ENCODE results near the gene STX3. TPM values are rescaled to one million over a fixed set of nuclear protein-coding genes. Genes with fewer than 3 reads are reported as not detected.
A peak's percentile ranks its signal among the peaks of the same experiment; 100 is the strongest.

The STX3 gene
- total RNA-seq, 4 donors from 2014 or later: 36.5 to 46.4 (median 41.6) TPM

GRCh38 chr11:59769111-59769510 lies 13.9 kb downstream of the STX3 start:
- intact Hi-C loops (cut with DNase I): no loop called here
- WGBS, 2 donors: 78 to 83% methylated on average over 7 of the region's 7 CpGs
- Histone ChIP-seq H3K4me3 (replicated peaks in 1 of 3) (no peak overlapping the region), H3K9me3 (no peaks in the 10 kb centered on the region), H3K4me1 (peaks cover 4 to 20% of the 10 kb centered on the region in 2 donors), H3K27me3 (no peaks in the 10 kb centered on the region), H3K27ac (no peak overlapping the region), H3K36me3 (peaks cover 6 to 9% of the 10 kb centered on the region in 2 donors)
- TF ChIP-seq POLR2A (IDR thresholded peaks at IDR 0.05) (no peak), CTCF (IDR thresholded peaks at IDR 0.05) (no peak)
- DNase-seq: no peak

DNA sequence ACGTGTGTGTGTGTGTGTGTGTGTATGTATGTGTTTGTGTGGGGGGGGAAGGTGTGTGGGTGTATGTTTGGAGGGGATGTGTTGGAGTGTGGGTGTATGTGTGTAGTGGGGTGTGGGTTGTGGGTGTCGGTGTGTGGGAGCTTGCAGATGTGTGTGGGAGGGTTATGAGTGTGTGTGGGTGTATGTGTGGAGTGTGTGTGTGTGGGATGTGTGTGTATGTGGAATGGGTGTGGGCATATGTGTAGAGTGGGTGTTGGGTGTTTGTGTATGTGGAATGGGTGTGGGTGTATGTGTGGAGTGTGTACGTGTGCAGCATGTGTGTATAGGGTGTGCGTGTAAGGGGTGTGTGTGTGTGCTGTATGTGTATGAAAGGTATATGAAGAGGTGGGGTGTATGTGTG lies 14.7 kb downstream of the STX3 start:
- Histone ChIP-seq H3K27me3 (no peaks in the 10 kb centered on the region), H3K9me3 (no peaks in the 10 kb centered on the region), H3K27ac (no peak overlapping the region), H3K4me1 (peaks cover 4 to 20% of the 10 kb centered on the region in 2 donors), H3K36me3 (peaks cover 8 to 10% of the 10 kb centered on the region in 2 donors), H3K4me3 (replicated peaks in 1 of 3) (no peak overlapping the region)
- WGBS, 2 donors: 94 to 95% methylated on average over 4 of the region's 4 CpGs
- DNase-seq: no peak
- intact Hi-C loops (cut with DNase I): no loop called here
- TF ChIP-seq POLR2A (IDR thresholded peaks at IDR 0.05) (no peak), CTCF (IDR thresholded peaks at IDR 0.05) (no peak)

GRCh38 chr11:59770319-59770718 lies 15.1 kb downstream of the STX3 start:
- Histone ChIP-seq H3K9me3 (no peaks in the 10 kb centered on the region), H3K36me3 (peaks cover 10 to 12% of the 10 kb centered on the region in 2 donors), H3K4me1 (peaks cover 4 to 15% of the 10 kb centered on the region in 2 donors), H3K27ac (no peak overlapping the region), H3K4me3 (replicated peaks in 1 of 3) (no peak overlapping the region), H3K27me3 (no peaks in the 10 kb centered on the region)
- TF ChIP-seq POLR2A (IDR thresholded peaks at IDR 0.05) (no peak), CTCF (IDR thresholded peaks at IDR 0.05) (no peak)
- intact Hi-C loops (cut with DNase I): no loop called here
- WGBS, 2 donors: 73 to 78% methylated on average over 3 of the region's 3 CpGs
- peak in 1 of 2 donors; percentile 29 for DNase-seq

GRCh38 chr11:59770869-59771268 lies 15.7 kb downstream of the STX3 start:
- no peak for TF ChIP-seq CTCF (IDR thresholded peaks at IDR 0.05)
- no peak for TF ChIP-seq POLR2A (IDR thresholded peaks at IDR 0.05)
- WGBS, 2 donors: 78 to 81% methylated on average over 8 of the region's 8 CpGs
- Histone ChIP-seq H3K27me3 (no peaks in the 10 kb centered on the region), H3K36me3 (peaks cover 10 to 12% of the 10 kb centered on the region in 2 donors), H3K27ac (no peak overlapping the region), H3K9me3 (no peaks in the 10 kb centered on the region), H3K4me1 (peaks cover 4 to 14% of the 10 kb centered on the region in 2 donors), H3K4me3 (replicated peaks in 1 of 3) (no peak overlapping the region)
- intact Hi-C loops (cut with DNase I): no loop called here
- peak in 1 of 2 donors; percentile 23 for DNase-seq

- DNase-seq: no peak
- no peaks in the 10 kb centered on the region for H3K9me3 ChIP-seq
- no peaks in the 10 kb centered on the region for H3K27me3 ChIP-seq
- H3K4me1 ChIP-seq: peaks cover 4 to 18% of the 10 kb centered on the region in 2 donors
- peaks cover 10 to 12% of the 10 kb centered on the region in 2 donors for H3K36me3 ChIP-seq
- no peak overlapping the region for H3K27ac ChIP-seq
- H3K4me3 ChIP-seq (replicated peaks in 1 of 3): no peak overlapping the region
- no peak for TF ChIP-seq POLR2A (IDR thresholded peaks at IDR 0.05)
- no peak for TF ChIP-seq CTCF (IDR thresholded peaks at IDR 0.05)
- intact Hi-C loops (cut with DNase I): no loop called here
- 72 to 94% methylated on average over 4 of the region's 4 CpGs for WGBS, 2 donors
Measured at GRCh38 chr11:59771605-59772004, 16.4 kb downstream of the STX3 start.
